Measurements from ENCODE around the gene TRAPPC2L. TPM values are rescaled to one million over a fixed set of nuclear protein-coding genes. Genes with fewer than 3 reads are reported as not detected.

Gene TRAPPC2L
- total and polyA plus RNA-seq, 2 of the 13 experiments (the other 11 are each of a cell fraction or from before 2014, with no cell fraction given) = 96.3 to 107 TPM

GRCh38 chr16:88840600-88841215 lies 16.2 kb upstream of the TRAPPC2L start:
- TF ChIP-seq HNRNPK (IDR thresholded peaks at IDR 0.05; ENCODE audit: low read depth, low read length, poor library complexity, severe bottlenecking) (no peak), TEAD2 (CRISPR knock-in tag; IDR thresholded peaks at IDR 0.05) (no peak), ZNF615 (CRISPR knock-in tag; IDR thresholded peaks at IDR 0.05; ENCODE audit: borderline replicate concordance) (no peak), FUBP1 (CRISPR knock-in tag; IDR thresholded peaks at IDR 0.05; ENCODE audit: borderline replicate concordance) (no peak)
- TF ChIP-seq, protein P1, sequence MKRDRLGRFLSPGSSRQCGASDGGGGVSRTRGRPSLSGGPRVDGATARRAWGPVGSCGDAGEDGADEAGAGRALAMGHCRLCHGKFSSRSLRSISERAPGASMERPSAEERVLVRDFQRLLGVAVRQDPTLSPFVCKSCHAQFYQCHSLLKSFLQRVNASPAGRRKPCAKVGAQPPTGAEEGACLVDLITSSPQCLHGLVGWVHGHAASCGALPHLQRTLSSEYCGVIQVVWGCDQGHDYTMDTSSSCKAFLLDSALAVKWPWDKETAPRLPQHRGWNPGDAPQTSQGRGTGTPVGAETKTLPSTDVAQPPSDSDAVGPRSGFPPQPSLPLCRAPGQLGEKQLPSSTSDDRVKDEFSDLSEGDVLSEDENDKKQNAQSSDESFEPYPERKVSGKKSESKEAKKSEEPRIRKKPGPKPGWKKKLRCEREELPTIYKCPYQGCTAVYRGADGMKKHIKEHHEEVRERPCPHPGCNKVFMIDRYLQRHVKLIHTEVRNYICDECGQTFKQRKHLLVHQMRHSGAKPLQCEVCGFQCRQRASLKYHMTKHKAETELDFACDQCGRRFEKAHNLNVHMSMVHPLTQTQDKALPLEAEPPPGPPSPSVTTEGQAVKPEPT (CRISPR knock-in tag; IDR thresholded peaks at IDR 0.05; ENCODE audit: low read depth) = no peak
- ChIA-PET CTCF (ENCODE audit: low intra/inter-chr PET ratio, low total read pairs) (interaction anchor here (2.3 to 2.5 kb wide), 2 partner anchors 17 to 328 kb away, joined by 17 to 22 read pairs; partner anchors contain the start of genes GALNS and TRAPPC2L), POLR2A (interaction anchor here (0.9 kb wide), 1 partner anchor 29 kb away, joined by 3 read pairs; the partner anchor contains the start of gene APRT)
- ATAC-seq (no peak), DNase-seq (ENCODE audit: low spot score) (no peak), FAIRE-seq (no peak)
- no peaks in the 10 kb centered on the region for H4K20me1 ChIP-seq (ENCODE audit: insufficient read depth, low read length)
- H3K36me3 ChIP-seq (replicated peaks in 1 of 2; ENCODE audit: control insufficient read depth in 1 of 2, insufficient read depth in 2 of 2, low read length in 2 of 2) = no peaks in the 10 kb centered on the region
- no peaks in the 10 kb centered on the region for H3K9me3 ChIP-seq (ENCODE audit: low read length)
- no peak overlapping the region for H3K4me3 ChIP-seq (replicated peaks in 1 of 3; ENCODE audit: insufficient read depth in 1 of 3, low read depth in 2 of 3, low read length in 3 of 3)
- H3K9ac ChIP-seq (ENCODE audit: insufficient read depth, low read depth, low read length) = no peak overlapping the region
- no peaks in the 10 kb centered on the region for H3K79me2 ChIP-seq (ENCODE audit: insufficient read depth, low read length)
- in situ Hi-C loops (cut with HindIII; ENCODE audit: extremely low pct_ligation_motif_present, low pct_unique_long_range_greater_than_20kb) (no loop called here), intact Hi-C loops (cut with micrococcal nuclease; ENCODE audit: unreplicated experiment) (no loop called here)
- H2AFZ ChIP-seq (ENCODE audit: low read length) = no peak overlapping the region
- 90% methylated on average over 28 of the region's 30 CpGs for WGBS (ENCODE audit: low lambda C conversion rate)
- no peaks in the 10 kb centered on the region for H3K4me1 ChIP-seq (ENCODE audit: insufficient read depth, low read length)
- no TSS peak for BruUV-seq (replicated peaks)
- H3K27me3 ChIP-seq (ENCODE audit: control insufficient read depth in 1 of 2, insufficient read depth in 2 of 2, low read length in 2 of 2) = no peaks in the 10 kb centered on the region
- H3K27ac ChIP-seq (ENCODE audit: extremely low read length, insufficient read depth, low read length) = no peak overlapping the region
- H3K4me2 ChIP-seq (ENCODE audit: low read depth, low read length) = no peak overlapping the region

Data from HepG2 (cell line).